PC-3 (cell line): Measurements from ENCODE around the gene ZNF516.

Experiments
- EZH2 ChIP-seq: fragments of 300-600 bp; sonication (generic); IDR thresholded peaks from one replicate; pipeline ENCODE4 v1.6.1; 2017; ENCODE audit warnings: antibody characterized with exemption, mild to moderate bottlenecking, low read length; ENCODE audit not compliant: unreplicated experiment
- TF ChIP-seq, protein P1 (sequence below): fragments of 300-600 bp; sonication (generic); conservative IDR thresholded peaks from 2 replicates; pipeline ENCODE4 v1.5.1; 2017; ENCODE audit warnings: antibody characterized with exemption, low read depth, mild to moderate bottlenecking, low read length

DNA sequence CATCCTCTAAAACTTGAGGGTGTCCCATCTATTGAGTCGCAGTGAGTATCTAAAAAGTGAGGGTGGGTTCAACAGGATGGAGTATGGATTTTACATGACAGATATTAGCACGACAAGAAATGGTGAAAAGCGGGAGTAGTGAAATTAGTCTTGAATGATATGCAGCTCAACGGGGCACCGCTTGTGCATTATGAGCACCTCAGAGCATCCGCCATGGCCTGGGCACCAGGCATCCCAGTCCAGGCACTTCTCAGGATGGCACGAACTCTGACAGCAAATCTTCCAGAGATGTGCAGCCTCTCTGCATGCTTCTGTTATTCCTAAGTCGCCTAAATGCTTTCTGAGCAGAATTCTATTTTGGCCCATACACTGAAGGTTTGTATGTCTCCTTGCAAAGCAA, 57.1 kb downstream of the ZNF516 start:
- TF ChIP-seq, protein P1, sequence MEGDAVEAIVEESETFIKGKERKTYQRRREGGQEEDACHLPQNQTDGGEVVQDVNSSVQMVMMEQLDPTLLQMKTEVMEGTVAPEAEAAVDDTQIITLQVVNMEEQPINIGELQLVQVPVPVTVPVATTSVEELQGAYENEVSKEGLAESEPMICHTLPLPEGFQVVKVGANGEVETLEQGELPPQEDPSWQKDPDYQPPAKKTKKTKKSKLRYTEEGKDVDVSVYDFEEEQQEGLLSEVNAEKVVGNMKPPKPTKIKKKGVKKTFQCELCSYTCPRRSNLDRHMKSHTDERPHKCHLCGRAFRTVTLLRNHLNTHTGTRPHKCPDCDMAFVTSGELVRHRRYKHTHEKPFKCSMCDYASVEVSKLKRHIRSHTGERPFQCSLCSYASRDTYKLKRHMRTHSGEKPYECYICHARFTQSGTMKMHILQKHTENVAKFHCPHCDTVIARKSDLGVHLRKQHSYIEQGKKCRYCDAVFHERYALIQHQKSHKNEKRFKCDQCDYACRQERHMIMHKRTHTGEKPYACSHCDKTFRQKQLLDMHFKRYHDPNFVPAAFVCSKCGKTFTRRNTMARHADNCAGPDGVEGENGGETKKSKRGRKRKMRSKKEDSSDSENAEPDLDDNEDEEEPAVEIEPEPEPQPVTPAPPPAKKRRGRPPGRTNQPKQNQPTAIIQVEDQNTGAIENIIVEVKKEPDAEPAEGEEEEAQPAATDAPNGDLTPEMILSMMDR = no peak
- no peak for TF ChIP-seq EZH2
